DND-41 (cell line): ENCODE measurements around the gene SLC22A3.

Experiments
- EZH2 ChIP-seq: IDR thresholded peaks from 3 replicates; pipeline ENCODE4 v1.6.1; 2012; ENCODE audit warnings: borderline replicate concordance, low read depth, mild to moderate bottlenecking, moderate library complexity, low read length, inconsistent platforms; ENCODE audit not compliant: severe bottlenecking
- TF ChIP-seq, protein P1 (sequence below): IDR thresholded peaks from 2 replicates; pipeline ENCODE4 v1.5.1; 2012; ENCODE audit warnings: borderline replicate concordance, low read length, moderate library complexity, mild to moderate bottlenecking; ENCODE audit not compliant: poor library complexity, severe bottlenecking; ENCODE audit errors: extremely low read depth

DNA sequence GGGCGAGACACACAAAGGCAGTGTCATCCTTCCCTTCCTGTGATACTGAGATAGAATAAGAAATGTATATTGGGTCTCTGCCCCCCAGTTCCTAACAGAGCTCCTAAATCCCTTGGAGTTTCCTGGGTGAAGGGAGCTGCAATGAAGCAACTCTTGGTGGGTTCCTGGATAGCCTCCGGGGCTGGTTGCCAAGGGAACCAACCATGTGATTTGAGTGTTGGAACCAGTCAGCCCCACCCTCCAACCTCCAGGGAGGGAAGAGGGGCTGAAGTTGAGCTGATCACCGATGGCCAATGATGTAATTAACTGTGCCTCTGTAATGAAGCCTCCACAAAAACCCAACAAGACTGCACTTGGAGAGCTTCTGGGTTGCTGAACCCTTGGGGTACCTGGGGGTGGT is 116.6 kb downstream of the SLC22A3 start:
- TF ChIP-seq, protein P1, sequence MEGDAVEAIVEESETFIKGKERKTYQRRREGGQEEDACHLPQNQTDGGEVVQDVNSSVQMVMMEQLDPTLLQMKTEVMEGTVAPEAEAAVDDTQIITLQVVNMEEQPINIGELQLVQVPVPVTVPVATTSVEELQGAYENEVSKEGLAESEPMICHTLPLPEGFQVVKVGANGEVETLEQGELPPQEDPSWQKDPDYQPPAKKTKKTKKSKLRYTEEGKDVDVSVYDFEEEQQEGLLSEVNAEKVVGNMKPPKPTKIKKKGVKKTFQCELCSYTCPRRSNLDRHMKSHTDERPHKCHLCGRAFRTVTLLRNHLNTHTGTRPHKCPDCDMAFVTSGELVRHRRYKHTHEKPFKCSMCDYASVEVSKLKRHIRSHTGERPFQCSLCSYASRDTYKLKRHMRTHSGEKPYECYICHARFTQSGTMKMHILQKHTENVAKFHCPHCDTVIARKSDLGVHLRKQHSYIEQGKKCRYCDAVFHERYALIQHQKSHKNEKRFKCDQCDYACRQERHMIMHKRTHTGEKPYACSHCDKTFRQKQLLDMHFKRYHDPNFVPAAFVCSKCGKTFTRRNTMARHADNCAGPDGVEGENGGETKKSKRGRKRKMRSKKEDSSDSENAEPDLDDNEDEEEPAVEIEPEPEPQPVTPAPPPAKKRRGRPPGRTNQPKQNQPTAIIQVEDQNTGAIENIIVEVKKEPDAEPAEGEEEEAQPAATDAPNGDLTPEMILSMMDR = no peak
- no peak for TF ChIP-seq EZH2
